HPDE6-E6E7 (cell line): ENCODE data around the gene EGFR.

Source experiments
- DNase-seq: peaks from one replicate; pipeline ENCODE4 v3.0.0; 2011; ENCODE audit warnings: missing footprints; ENCODE audit errors: extremely low spot score

The EGFR gene

GRCh38 chr7:55063061-55063460 lies 44.2 kb downstream of the EGFR start:
- no peak for DNase-seq

- no peak for DNase-seq
Measured at GRCh38 chr7:55063633-55064032, 44.8 kb downstream of the EGFR start.

- peak; percentile 64 for DNase-seq
Measured at GRCh38 chr7:55065079-55065478, 46.3 kb downstream of the EGFR start.

GRCh38 chr7:55065511-55066229 lies 46.9 kb downstream of the EGFR start:
- no peak for DNase-seq

GRCh38 chr7:55066524-55066923 lies 47.7 kb downstream of the EGFR start:
- DNase-seq, result no peak

GRCh38 chr7:55066938-55067337 lies 48.1 kb downstream of the EGFR start:
- DNase-seq, result no peak

DNA sequence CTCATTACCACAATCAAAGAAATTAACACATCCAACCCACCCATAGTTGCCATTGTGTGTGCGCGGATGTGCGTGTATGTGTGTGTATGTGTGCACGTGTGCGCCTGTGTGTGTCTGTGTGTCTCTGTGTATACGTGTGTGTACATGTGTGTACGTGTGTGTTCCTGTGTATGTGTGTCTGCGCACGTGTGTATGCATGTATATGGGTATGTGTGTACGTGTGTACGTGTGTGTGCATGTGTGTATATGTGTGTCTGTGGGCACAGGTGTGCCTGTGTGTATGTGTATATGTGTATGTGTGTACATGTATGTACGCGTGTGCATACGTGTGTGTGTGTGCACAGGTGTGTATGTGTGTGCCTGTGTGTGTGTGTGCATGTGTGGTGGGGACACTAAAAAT lies 48.9 kb downstream of the EGFR start:
- no peak for DNase-seq

DNA sequence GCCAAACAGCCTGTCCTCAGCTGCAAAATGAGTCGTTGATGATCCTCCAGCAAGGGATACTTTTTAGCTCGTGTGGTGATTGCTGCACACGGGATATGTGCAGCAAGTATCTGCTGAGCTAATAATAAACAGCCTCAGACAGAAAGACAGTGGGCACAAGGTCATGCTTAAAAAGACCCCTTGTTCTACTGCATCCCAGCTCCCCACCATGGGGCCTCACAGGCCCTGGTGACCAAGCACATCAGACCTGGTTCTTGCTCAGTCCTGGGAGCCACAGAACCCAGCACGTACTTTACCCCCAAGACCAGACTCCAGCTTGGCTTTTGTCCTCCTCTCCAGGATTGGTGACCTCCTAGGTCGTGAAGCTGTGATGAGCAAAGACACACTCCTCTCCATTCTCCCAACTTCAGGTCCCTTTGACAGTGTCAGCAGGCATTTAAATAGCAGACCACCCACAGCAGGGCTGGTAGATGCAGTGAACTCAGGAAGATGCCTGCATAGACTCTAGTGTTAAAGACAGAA lies 50.5 kb downstream of the EGFR start:
- DNase-seq, result no peak

GRCh38 chr7:55070271-55070743 lies 51.5 kb downstream of the EGFR start:
- DNase-seq, result no peak

- no peak for DNase-seq
Measured at GRCh38 chr7:55070854-55071253, 52.0 kb downstream of the EGFR start.

DNA sequence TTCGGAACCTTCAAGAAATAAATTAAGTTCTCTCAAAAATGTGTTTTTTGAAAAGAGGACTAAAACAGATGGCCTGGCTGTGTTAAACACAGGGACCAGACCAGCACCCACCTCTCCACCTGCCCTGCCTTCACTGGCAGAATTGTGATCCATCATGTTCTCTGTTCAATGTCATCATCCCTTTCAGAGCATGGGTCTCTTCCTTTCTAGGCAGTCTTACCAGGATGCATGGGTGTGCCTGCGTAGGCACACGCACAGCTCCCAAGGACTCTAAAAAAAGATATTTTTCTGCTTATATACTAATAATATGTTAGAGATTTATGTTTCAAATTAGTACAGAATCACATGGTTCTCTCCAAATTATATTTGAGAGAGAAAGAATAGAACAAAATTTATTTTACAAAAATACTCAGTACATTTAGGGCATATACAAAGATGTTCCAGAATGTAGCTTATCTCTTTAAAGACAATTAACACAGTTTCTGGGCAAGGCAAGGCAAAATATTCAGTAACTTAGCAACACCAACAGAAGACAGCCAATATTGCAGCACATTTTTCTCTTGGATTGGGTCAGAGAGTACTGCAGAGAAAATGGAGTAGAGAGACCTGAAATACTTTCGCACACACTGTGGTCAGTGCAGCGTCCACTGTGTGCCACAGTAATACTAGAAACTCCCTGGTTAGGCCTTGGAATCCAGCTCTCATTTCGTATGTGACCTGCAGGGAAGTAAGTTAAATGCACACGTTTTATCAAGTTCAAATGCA lies 52.8 kb downstream of the EGFR start:
- no peak for DNase-seq

DNA sequence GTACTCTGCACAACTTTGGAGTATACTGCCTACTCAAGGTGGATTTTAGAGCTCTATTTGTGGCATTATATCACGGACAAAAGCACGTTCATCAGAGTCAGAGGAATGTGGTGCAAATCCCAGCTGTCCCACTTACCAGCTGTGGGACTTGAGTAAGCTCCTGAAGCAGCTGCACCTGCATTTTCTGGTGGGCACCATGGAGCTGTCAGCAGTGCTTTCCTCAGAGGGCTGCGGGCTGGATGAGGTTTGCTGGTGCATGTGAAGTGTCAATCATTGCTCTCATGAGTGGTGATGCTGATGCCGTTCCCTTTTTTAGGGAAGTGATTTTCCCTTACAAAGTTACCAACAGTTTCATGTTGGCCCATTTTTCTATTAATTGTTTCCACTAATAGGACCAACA lies 53.4 kb downstream of the EGFR start:
- DNase-seq, result no peak

DNA sequence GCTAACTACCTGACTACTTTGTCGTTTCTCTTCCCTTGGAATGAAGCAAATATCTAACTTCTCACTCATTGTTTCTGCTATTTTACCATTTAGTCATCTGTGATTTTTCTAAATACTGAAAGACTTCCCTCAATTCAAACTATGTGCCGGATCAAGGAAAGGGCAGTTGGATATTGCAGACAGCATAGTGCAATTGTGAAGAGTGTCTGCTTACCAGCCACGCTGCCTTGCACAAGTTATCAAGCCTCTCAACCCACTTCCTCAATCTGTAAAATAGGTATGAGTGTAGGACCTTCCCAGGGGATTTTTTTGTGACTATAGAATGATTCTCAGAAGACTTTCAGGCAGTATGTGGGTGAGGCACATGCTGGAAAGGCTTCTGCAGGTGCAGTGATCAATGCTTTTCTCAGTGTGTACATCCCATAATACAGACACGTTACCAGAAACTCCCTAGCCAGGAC lies 54.3 kb downstream of the EGFR start:
- DNase-seq, result no peak

DNA sequence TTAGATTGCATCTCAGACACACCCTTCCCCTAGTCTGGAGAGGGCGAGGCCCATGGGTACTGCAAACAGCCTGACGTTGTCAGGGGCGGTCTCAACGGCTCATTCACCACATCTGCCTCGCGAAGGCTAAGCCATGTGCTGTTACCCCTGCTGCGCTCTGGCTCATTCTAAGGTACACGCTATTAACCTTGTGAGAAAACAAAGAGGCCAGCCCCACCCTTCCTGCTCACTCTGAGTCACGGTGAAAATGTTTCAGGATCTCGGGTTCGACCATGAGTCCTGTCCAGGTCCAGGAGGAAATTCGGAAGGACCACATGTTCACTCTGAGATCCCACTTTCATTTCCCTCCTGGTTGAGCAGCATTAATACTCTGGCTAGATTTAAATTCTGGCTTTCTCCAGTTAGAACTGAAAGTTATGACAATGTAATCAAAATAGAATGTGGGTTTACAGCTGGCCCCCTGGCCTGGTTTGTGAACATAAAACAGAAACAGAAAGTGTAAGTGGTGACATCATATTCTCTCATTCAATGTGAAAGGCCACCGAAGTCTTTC lies 55.2 kb downstream of the EGFR start:
- DNase-seq, result peak; percentile 92

GRCh38 chr7:55075464-55076021 lies 56.7 kb downstream of the EGFR start:
- no peak for DNase-seq

DNA sequence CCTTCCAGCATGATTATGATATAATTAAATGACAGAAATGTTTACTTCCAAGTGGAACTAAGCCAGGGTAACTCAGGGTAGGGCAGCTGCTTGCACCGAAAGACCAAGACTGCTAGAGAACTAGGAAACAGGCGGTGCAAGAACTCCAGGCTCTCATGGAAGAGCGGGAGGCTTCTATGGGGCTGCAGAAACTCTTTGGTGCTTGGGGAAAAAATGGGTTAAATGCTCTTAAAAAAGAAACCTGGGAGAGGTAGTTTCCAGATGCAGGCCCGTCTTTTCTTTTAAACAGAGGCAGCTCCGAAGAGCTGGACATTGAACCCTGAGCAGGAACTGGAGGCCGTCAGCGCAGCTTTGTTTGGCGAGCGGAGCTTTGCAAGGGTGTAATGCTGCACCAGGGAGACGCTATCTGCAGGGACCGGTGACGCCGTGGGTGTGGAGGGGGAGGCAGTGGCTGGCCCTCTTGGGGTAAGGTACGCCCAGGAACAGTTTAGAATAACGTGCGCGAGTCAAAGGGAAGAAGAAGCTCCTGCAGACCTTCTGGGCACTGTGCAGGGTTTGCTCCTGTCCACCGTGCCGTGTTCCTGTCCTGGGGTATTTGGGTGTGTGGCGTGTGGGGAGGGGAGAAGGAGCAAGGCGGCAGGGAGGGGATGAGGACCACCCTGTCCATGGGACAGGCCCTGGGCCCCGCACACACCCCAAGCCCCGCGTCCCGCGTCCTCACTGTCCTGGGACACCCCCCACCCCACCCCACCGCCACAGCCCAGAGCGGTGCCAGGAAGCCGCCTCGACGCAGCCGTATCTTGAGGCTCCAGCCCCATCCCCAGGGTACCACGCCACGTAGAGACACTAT lies 59.0 kb downstream of the EGFR start:
- no peak for DNase-seq

GRCh38 chr7:55078465-55079372 lies 59.9 kb downstream of the EGFR start:
- DNase-seq, result no peak

- DNase-seq, result no peak
Measured at GRCh38 chr7:55080000-55080623, 61.3 kb downstream of the EGFR start.

DNA sequence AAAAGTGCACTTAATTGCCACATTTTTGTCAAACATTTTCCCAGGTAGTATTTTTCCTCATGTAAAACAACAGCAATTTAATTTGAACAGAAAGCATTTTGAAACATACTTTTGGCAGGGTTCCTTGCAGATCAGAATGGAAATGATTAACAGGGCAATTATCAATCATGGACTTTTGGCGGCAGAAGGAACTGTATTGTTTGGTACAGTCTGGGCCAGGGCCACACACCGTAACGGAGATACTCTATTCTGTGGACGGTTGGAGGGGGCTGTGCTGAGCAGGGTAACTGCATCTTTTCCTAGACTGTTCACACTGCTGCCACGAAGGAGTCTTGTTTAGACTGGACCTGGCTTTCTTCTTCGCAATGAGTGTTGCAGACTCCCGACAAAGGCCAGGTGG lies 62.3 kb downstream of the EGFR start:
- no peak for DNase-seq
